Calu3 (cell line): Measurements from ENCODE around the gene KLC1. TPM values are rescaled to one million over a fixed set of nuclear protein-coding genes. Genes with fewer than 3 reads are reported as not detected.

ENCODE experiments used
- BruUV-seq: library from RNA; stranded (reverse); fragments of 400-500 nt; replicated peaks from 2 replicates; lab custom pipeline; 2021; lab: Mats Ljungman, UMichigan
- CTCF ChIA-PET: fragments of 300-600 bp; sonication (Branson Sonifier 250); formaldehyde crosslinking; loops from one replicate; lab custom pipeline; 2022; ENCODE audit warnings: antibody characterized with exemption; lab: Charles Lee
- DNase-seq: peaks from one replicate; pipeline ENCODE4 v3.0.0; 2022
- H3K27ac Mint-ChIP-seq: one replicate; pipeline ENCODE4 v1.8.0; 2022; ENCODE audit warnings: mixed read lengths; ENCODE audit not compliant: unreplicated experiment
- H3K27me3 Mint-ChIP-seq: one replicate; pipeline ENCODE4 v1.8.0; 2022; ENCODE audit warnings: mixed read lengths; ENCODE audit not compliant: unreplicated experiment
- H3K36me3 Mint-ChIP-seq: one replicate; pipeline ENCODE4 v1.8.0; 2022; ENCODE audit warnings: mild to moderate bottlenecking, moderate library complexity, mixed read lengths; ENCODE audit not compliant: insufficient read depth, unreplicated experiment
- H3K4me1 Mint-ChIP-seq: one replicate; pipeline ENCODE4 v1.8.0; 2022; ENCODE audit warnings: mild to moderate bottlenecking, low read depth, mixed read lengths; ENCODE audit not compliant: unreplicated experiment
- H3K4me3 Mint-ChIP-seq: one replicate; pipeline ENCODE4 v1.8.0; 2022; ENCODE audit warnings: mild to moderate bottlenecking, low read depth, moderate library complexity, mixed read lengths; ENCODE audit not compliant: unreplicated experiment
- H3K9me3 Mint-ChIP-seq: one replicate; pipeline ENCODE4 v1.8.0; 2022; ENCODE audit warnings: low read depth, mixed read lengths; ENCODE audit not compliant: unreplicated experiment
- CTCF ChIP-seq: fragments of 200-600 bp; IDR thresholded peaks from one replicate; pipeline ENCODE4 v1.8.0; 2022; ENCODE audit warnings: antibody characterized with exemption; ENCODE audit not compliant: unreplicated experiment
- intact Hi-C: fragments of 100-400 bp; cut with micrococcal nuclease; formaldehyde crosslinking; loops from one replicate; pipeline ENCODE4 v1.10.0; 2022; ENCODE audit not compliant: unreplicated experiment
- total RNA-seq: library from RNA; stranded (reverse); gene quantifications from 2 replicates; pipeline ENCODE4 v1.2.3, GENCODE V29; 2022

Gene KLC1
- total RNA-seq, 1 experiment from 2014 or later = 124 TPM

- no peaks in the 10 kb centered on the region for H3K4me1 Mint-ChIP-seq
- H3K27ac Mint-ChIP-seq = no peak overlapping the region
- no TSS peak for BruUV-seq
- no peak for TF ChIP-seq CTCF
- H3K36me3 Mint-ChIP-seq = peaks cover 52% of the 10 kb centered on the region
- DNase-seq = no peak
- H3K27me3 Mint-ChIP-seq = no peaks in the 10 kb centered on the region
- CTCF ChIA-PET = no interaction called here
- H3K9me3 Mint-ChIP-seq = no peaks in the 10 kb centered on the region
- intact Hi-C loops = no loop called here
- no peak overlapping the region for H3K4me3 Mint-ChIP-seq
Measured at GRCh38 chr14:103705504-103706284, 76.7 kb downstream of the KLC1 start.

- peaks cover 58% of the 10 kb centered on the region for H3K36me3 Mint-ChIP-seq
- no TSS peak for BruUV-seq
Measured at GRCh38 chr14:103706551-103707328, 77.7 kb downstream of the KLC1 start.

GRCh38 chr14:103707329-103708263 is 78.6 kb downstream of the KLC1 start:
- CTCF ChIA-PET = no interaction called here

More at GRCh38 chr14:103706551-103707328, 77.7 kb downstream of the KLC1 start:
- DNase-seq = no peak
- Mint-ChIP-seq H3K27ac (no peak overlapping the region), H3K4me3 (no peak overlapping the region), H3K9me3 (no peaks in the 10 kb centered on the region), H3K4me1 (no peaks in the 10 kb centered on the region), H3K27me3 (no peaks in the 10 kb centered on the region)
- TF ChIP-seq CTCF = no peak
- intact Hi-C loops = no loop called here
- CTCF ChIA-PET = no interaction called here

More at GRCh38 chr14:103707329-103708263, 78.6 kb downstream of the KLC1 start:
- BruUV-seq = no TSS peak
- peaks cover 52% of the 10 kb centered on the region for H3K36me3 Mint-ChIP-seq
- H3K27me3 Mint-ChIP-seq = no peaks in the 10 kb centered on the region
- H3K4me1 Mint-ChIP-seq = no peaks in the 10 kb centered on the region
- no peak overlapping the region for H3K4me3 Mint-ChIP-seq
- H3K27ac Mint-ChIP-seq = no peak overlapping the region
- no peak for DNase-seq
- intact Hi-C loops = no loop called here
- TF ChIP-seq CTCF = no peak
- H3K9me3 Mint-ChIP-seq = no peaks in the 10 kb centered on the region
